ENCODE results near the gene RAB1A. TPM values are rescaled to one million over a fixed set of nuclear protein-coding genes. Genes with fewer than 3 reads are reported as not detected.
"Not testable (repeated sequence)": the region's sequence is repeated elsewhere in the genome, so short reads cannot be mapped to it uniquely, and the experiment has no call there.

RAB1A gene
- total RNA-seq, 4 donors from 2014 or later, result 36.4 to 71.3 (median 43.7) TPM

DNA sequence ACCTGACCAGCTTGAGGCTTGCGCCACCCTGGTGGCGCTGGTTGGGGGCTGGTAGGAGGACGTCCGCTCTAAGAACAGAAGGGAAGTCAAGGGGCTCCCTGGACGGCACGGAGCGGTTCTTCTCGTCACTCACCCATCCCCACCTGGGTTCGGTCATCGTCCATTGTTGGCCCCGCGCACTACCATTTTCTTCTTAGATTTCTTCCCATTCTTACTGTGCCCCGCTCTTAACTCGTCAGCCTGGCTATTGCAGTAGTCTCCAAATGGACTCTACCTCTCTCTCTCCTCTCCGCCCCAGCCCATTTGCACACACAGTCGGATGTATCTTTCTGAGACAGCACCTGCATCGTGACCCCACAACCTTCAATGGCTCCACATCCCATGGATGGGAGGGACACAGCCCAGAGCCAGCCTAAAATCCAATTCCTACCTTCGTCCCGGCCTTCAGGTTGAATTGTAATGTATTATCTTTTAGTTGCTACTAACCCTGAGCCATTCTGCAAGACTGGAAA is 814 bp upstream of the RAB1A start:
- Histone ChIP-seq H3K27me3 (no peaks in the 10 kb centered on the region), H3K36me3 (no peaks in the 10 kb centered on the region), H3K4me3 (peak overlapping the region; percentile 66 to 100 (median 84)), H3K9me3 (no peaks in the 10 kb centered on the region), H3K4me1 (peaks cover 31 to 35% of the 10 kb centered on the region in 2 donors), H3K27ac (peak overlapping the region; percentile 97 to 100 (median 98))
- in situ Hi-C loops (cut with MboI; ENCODE audit: low sequenced_read_pairs in 4 of 4) (no loop called here), intact Hi-C loops (cut with DNase I; ENCODE audit: low total_unique reads) (loop anchor here (1.0 to 5.0 kb wide), 7 partner anchors 57 to 478 kb away; partner anchors contain the start of genes ACTR2, CEP68 and SLC1A4)
- no peak for TF ChIP-seq POLR2A (IDR thresholded peaks at IDR 0.05)
- TF ChIP-seq, protein P1, sequence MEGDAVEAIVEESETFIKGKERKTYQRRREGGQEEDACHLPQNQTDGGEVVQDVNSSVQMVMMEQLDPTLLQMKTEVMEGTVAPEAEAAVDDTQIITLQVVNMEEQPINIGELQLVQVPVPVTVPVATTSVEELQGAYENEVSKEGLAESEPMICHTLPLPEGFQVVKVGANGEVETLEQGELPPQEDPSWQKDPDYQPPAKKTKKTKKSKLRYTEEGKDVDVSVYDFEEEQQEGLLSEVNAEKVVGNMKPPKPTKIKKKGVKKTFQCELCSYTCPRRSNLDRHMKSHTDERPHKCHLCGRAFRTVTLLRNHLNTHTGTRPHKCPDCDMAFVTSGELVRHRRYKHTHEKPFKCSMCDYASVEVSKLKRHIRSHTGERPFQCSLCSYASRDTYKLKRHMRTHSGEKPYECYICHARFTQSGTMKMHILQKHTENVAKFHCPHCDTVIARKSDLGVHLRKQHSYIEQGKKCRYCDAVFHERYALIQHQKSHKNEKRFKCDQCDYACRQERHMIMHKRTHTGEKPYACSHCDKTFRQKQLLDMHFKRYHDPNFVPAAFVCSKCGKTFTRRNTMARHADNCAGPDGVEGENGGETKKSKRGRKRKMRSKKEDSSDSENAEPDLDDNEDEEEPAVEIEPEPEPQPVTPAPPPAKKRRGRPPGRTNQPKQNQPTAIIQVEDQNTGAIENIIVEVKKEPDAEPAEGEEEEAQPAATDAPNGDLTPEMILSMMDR (IDR thresholded peaks at IDR 0.05 in 4 of 5, conservative IDR thresholded peaks at IDR 0.05 in 1 of 5), result no peak
- peak; percentile 40 to 49 for ATAC-seq
- DNase-seq, result no peak

DNA sequence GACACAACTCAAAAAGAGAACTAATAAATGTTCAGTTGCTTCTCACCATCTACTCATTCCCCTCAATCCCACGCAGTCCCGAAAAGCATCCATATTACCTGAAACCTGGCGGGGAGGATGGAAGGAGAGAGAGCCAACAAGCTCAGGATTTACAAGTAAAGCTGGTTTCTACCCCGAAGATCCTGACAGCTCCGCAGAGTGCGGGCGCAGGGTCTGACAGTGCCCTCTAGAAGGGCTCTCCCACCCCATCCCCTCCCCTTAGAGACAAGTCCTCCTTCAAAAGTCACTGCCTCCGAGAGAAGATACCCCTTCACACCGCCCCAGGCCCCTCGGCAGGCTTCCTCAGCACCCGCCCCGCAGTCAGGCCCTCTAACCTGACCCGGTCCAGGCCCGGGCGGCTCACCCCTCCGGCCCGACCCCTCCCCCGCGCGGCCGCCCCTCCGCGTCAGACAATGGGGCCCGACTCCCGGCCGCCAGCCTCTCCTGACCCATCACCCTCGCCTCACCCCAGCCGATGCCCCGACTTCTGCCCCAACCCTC is 550 bp downstream of the RAB1A start:
- ATAC-seq (peak; percentile 35 to 45), DNase-seq (peak; percentile 19 to 59)
- Histone ChIP-seq H3K4me1 (peaks cover 45 to 47% of the 10 kb centered on the region in 2 donors), H3K27me3 (no peaks in the 10 kb centered on the region), H3K4me3 (peak overlapping the region; percentile 80 to 100 (median 88)), H3K9me3 (no peaks in the 10 kb centered on the region), H3K27ac (peak overlapping the region; percentile 97 to 100 (median 98)), H3K36me3 (no peaks in the 10 kb centered on the region)
- intact Hi-C loops (cut with DNase I; ENCODE audit: low total_unique reads) (no loop called here), in situ Hi-C loops (cut with MboI; ENCODE audit: low sequenced_read_pairs in 4 of 4) (loop anchor here in 3 of 4 donors (5.0 to 10.0 kb wide), 4 partner anchors 55 to 305 kb away; partner anchors contain the start of gene SPRED2 (in 1 of the 3))
- TF ChIP-seq POLR2A (IDR thresholded peaks at IDR 0.05), result no peak
- TF ChIP-seq, protein P1 (IDR thresholded peaks at IDR 0.05 in 4 of 5, conservative IDR thresholded peaks at IDR 0.05 in 1 of 5), result no peak

DNA sequence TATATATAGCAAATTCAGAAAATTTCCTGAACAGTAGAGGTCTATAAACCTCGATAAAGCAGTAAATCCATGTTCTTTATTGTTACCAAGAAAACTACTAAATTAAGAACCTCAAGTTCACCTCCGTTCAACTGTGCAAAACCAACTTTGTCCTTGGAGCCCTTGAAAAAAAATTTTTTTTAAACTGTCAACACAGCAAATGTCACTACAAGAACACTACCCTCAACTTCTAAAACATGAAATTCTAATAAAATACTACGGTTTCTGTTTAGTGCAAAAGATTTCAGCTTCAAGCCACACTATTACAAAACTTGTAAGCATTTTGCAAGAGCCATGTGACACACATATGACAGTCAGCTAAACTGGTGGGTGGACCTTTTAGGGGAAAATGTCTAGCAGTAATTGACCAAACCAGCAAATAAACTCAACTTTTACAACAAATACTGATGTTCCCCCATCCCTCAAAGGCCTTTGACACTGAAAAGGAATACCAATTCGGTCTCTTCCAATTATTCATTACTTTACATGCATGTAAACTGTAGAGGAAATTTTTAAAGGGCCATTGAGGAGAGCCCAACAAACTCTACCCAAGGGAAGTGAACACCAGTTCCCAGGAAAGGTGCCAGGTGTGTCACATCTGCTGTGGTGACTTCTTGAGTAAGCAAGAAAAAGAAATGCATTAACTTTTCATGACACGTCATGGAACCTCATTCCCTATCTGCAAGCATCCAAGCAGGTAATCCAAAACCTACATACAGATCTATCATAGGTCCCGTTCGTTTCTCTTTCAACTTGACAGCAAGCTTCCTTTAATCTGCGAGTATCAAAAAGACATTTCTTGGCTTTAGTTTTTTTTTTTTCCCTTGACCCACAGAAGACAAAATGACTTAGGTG is 1.4 kb downstream of the RAB1A start:
- in situ Hi-C loops (cut with MboI; ENCODE audit: low sequenced_read_pairs in 4 of 4) (loop anchor here in 3 of 4 donors (5.0 to 10.0 kb wide), 4 partner anchors 54 to 306 kb away; partner anchors contain the start of gene SPRED2 (in 1 of the 3)), intact Hi-C loops (cut with DNase I; ENCODE audit: low total_unique reads) (no loop called here)
- ATAC-seq (peak; percentile 31 to 38), DNase-seq (peak; percentile 60 to 80)
- no peaks in the 10 kb centered on the region for H3K36me3 ChIP-seq
- no peaks in the 10 kb centered on the region for H3K27me3 ChIP-seq
- H3K4me3 ChIP-seq, result peak overlapping the region; percentile 80 to 100 (median 88)
- peaks cover 49 to 52% of the 10 kb centered on the region in 2 donors for H3K4me1 ChIP-seq
- no peaks in the 10 kb centered on the region for H3K9me3 ChIP-seq
- TF ChIP-seq, protein P1 (IDR thresholded peaks at IDR 0.05 in 4 of 5, conservative IDR thresholded peaks at IDR 0.05 in 1 of 5), result no peak
- TF ChIP-seq POLR2A (IDR thresholded peaks at IDR 0.05), result peak; percentile 43 to 58
- peak overlapping the region; percentile 97 to 100 (median 98) for H3K27ac ChIP-seq

DNA sequence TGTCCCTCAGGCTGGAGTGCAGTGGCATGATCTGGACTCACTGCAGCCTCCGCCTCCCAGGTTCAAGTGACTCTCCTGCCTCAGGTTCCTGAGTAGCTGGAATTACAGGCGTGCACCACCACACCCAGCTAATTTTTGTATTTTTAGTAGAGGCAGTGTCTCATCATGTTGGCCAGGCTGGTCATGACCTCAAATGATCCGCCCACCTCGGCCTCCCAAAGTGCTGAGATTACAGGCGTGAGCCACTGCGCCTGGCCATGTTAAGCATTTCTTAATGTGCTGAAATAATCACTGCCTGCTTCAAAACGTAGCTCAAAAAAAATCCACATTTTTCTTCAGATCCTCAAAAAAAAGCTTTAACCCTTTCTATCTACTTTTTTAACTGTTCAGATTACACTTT is 4.4 kb downstream of the RAB1A start:
- Histone ChIP-seq H3K4me1 (peaks cover 48 to 55% of the 10 kb centered on the region in 2 donors), H3K4me3 (peak overlapping the region in 1 of 4 donors; percentile 10), H3K27ac (peak overlapping the region; percentile 97 to 100 (median 98))
- peak in 1 of 2 donors; percentile 50 for DNase-seq
- H3K27me3 ChIP-seq; ATAC-seq; intact Hi-C loops (cut with DNase I; ENCODE audit: low total_unique reads); H3K36me3 ChIP-seq; H3K9me3 ChIP-seq: not testable (repeated sequence)
- in situ Hi-C loops (cut with MboI; ENCODE audit: low sequenced_read_pairs in 4 of 4), result loop anchor here in 3 of 4 donors (5.0 to 10.0 kb wide), 4 partner anchors 51 to 309 kb away; partner anchors contain the start of gene SPRED2 (in 1 of the 3)
